Trophoblast cell (in vitro differentiated cells and primary cell): ENCODE measurements around the gene CLEC16A. TPM values are rescaled to one million over a fixed set of nuclear protein-coding genes. Genes with fewer than 3 reads are reported as not detected.

Experiments used
- DNase-seq, 2 donors: peaks; one replicate each; pipeline ENCODE4 v3.0.0-alpha.2; 2016
- H2AFZ ChIP-seq: 2 replicates; pipeline ENCODE4 v1.6.1; 2013; ENCODE audit warnings: low read length, moderate library complexity, mild to moderate bottlenecking; ENCODE audit not compliant: insufficient read depth, poor library complexity
- H2AK5ac ChIP-seq: 2 replicates; pipeline ENCODE4 v1.6.1; 2013; ENCODE audit warnings: mild to moderate bottlenecking, low read length
- H2BK120ac ChIP-seq: 2 replicates; pipeline ENCODE4 v1.6.1; 2013; ENCODE audit warnings: low read length, mild to moderate bottlenecking, moderate library complexity; ENCODE audit not compliant: insufficient read depth, poor library complexity
- H2BK12ac ChIP-seq: 2 replicates; pipeline ENCODE4 v1.6.1; 2013; ENCODE audit warnings: mild to moderate bottlenecking, low read length, moderate library complexity
- H2BK5ac ChIP-seq: 2 replicates; pipeline ENCODE4 v1.6.1; 2013; ENCODE audit warnings: low read length, low read depth, moderate library complexity, mild to moderate bottlenecking; ENCODE audit not compliant: poor library complexity
- H3K14ac ChIP-seq: 2 replicates; pipeline ENCODE4 v1.6.1; 2013; ENCODE audit warnings: mild to moderate bottlenecking, low read length
- H3K18ac ChIP-seq: 2 replicates; pipeline ENCODE4 v1.6.1; 2013; ENCODE audit warnings: mild to moderate bottlenecking, low read length
- H3K23ac ChIP-seq: 2 replicates; pipeline ENCODE4 v1.6.1; 2013; ENCODE audit warnings: low read length
- H3K27ac ChIP-seq: 2 replicates; pipeline ENCODE4 v1.5.1; 2013; ENCODE audit warnings: low read depth, mild to moderate bottlenecking, inconsistent platforms, low read length, moderate library complexity
- H3K27me3 ChIP-seq: 2 replicates; pipeline ENCODE4 v1.6.1; 2013; ENCODE audit warnings: inconsistent platforms, mild to moderate bottlenecking, low read length, moderate library complexity; ENCODE audit not compliant: insufficient read depth
- H3K36me3 ChIP-seq, 2 experiments: 1 replicate in 1 of 2; 2 replicates in 1 of 2; pipeline ENCODE4 v1.6.1; 2013; ENCODE audit warnings: low read length in 2 of 2, mild to moderate bottlenecking in 2 of 2, moderate library complexity in 1 of 2; ENCODE audit not compliant: insufficient read depth in 2 of 2, control insufficient read depth in 1 of 2
- H3K4ac ChIP-seq: 2 replicates; pipeline ENCODE4 v1.6.1; 2013; ENCODE audit warnings: low read depth, mild to moderate bottlenecking, low read length, moderate library complexity
- H3K4me1 ChIP-seq, 2 experiments: 1 replicate in 1 of 2; 2 replicates in 1 of 2; pipeline ENCODE4 v1.6.1; 2013; ENCODE audit warnings: low read length in 2 of 2, mild to moderate bottlenecking in 2 of 2, moderate library complexity in 1 of 2; ENCODE audit not compliant: insufficient read depth in 2 of 2, control insufficient read depth in 1 of 2
- H3K4me2 ChIP-seq: 2 replicates; pipeline ENCODE4 v1.6.1; 2013; ENCODE audit warnings: inconsistent platforms, mild to moderate bottlenecking, low read length, moderate library complexity
- H3K4me3 ChIP-seq: 2 replicates; pipeline ENCODE4 v1.5.1; 2013; ENCODE audit warnings: mild to moderate bottlenecking, low read depth, low read length, inconsistent platforms
- H3K79me1 ChIP-seq: one replicate; pipeline ENCODE4 v1.6.1; 2013; ENCODE audit warnings: low read length
- H3K79me2 ChIP-seq: 2 replicates; pipeline ENCODE4 v1.6.1; 2013; ENCODE audit warnings: low read length, mild to moderate bottlenecking; ENCODE audit not compliant: control insufficient read depth, insufficient read depth, poor library complexity
- H3K9ac ChIP-seq: 2 replicates; pipeline ENCODE4 v1.6.1; 2013; ENCODE audit warnings: mild to moderate bottlenecking, low read length
- H3K9me3 ChIP-seq: 2 replicates; pipeline ENCODE4 v1.6.1; 2013; ENCODE audit warnings: low read depth, mild to moderate bottlenecking, control low read depth, inconsistent platforms, low read length; ENCODE audit not compliant: insufficient read depth
- H4K12ac ChIP-seq: 2 replicates; pipeline ENCODE4 v1.6.1; 2013; ENCODE audit warnings: low read depth, mild to moderate bottlenecking, low read length, moderate library complexity
- H4K8ac ChIP-seq: 2 replicates; pipeline ENCODE4 v1.6.1; 2013; ENCODE audit warnings: low read depth, mild to moderate bottlenecking, low read length, moderate library complexity
- H4K91ac ChIP-seq: one replicate; pipeline ENCODE4 v1.6.1; 2013; ENCODE audit warnings: low read depth, mild to moderate bottlenecking, low read length, moderate library complexity
- WGBS: extraction: QIAGEN DNeasy Blood & Tissue Kit; methylation state at CpG from one replicate; pipeline ENCODE4 v1.1.7; 2013; ENCODE audit warnings: missing lambda C conversion rate; ENCODE audit not compliant: insufficient read length, insufficient coverage; ENCODE audit errors: extremely low coverage; 5-methylcytosine and 5-hydroxymethylcytosine counted together
- polyA plus RNA-seq: library from polyadenylated mRNA; stranded (reverse); fragments of 200-250 nt; gene quantifications from 2 replicates; pipeline ENCODE4 v1.2.3, GENCODE V29; 2013

Gene CLEC16A
- 12.0 and 12.1 TPM in 2 replicates for polyA plus RNA-seq

GRCh38 chr16:10944249-10945064 is at the start of gene CLEC16A:
Gene CLEC16A (plus strand): TSS chr16:10944564. CDS start chr16:10944718, 154 bp downstream.
- Histone ChIP-seq H4K8ac (peak within 1 kb of the TSS; percentile 71), H3K79me1 (peaks cover 7% of the 10 kb centered on the region), H3K4me2 (peak within 1 kb of the TSS; percentile 62), H3K79me2 (peaks cover 16% of the 10 kb centered on the region), H3K27me3 (no peaks in the 10 kb centered on the region), H2AFZ (peak within 1 kb of the TSS; percentile 51), H3K4me3 (peak within 1 kb of the TSS; percentile 99), H3K14ac (peak within 1 kb of the TSS; percentile 81), H3K23ac (no peak within 1 kb of the TSS), H3K18ac (peak within 1 kb of the TSS; percentile 55), H2BK12ac (no peak within 1 kb of the TSS), H4K91ac (no peak within 1 kb of the TSS), H3K36me3 (peaks cover 0 to 2% of the 10 kb centered on the region in 2 experiments), H3K9ac (peak within 1 kb of the TSS; percentile 74), H2BK120ac (peak within 1 kb of the TSS; percentile 29), H4K12ac (peak within 1 kb of the TSS; percentile 11), H3K27ac (no peak within 1 kb of the TSS), H3K9me3 (no peaks in the 10 kb centered on the region), H3K4ac (peak within 1 kb of the TSS; percentile 44), H3K4me1 (peaks cover 27 to 36% of the 10 kb centered on the region in 2 experiments), H2AK5ac (no peak within 1 kb of the TSS), H2BK5ac (no peak within 1 kb of the TSS)
- DNase-seq: peak; percentile 97 to 99
- WGBS: no CpG with 5 or more reads among the region's 86 CpGs

GRCh38 chr16:10895053-10895946 is 49.1 kb upstream of the CLEC16A start:
- Histone ChIP-seq H2AFZ (no peak overlapping the region), H3K9me3 (no peaks in the 10 kb centered on the region), H3K27me3 (no peaks in the 10 kb centered on the region), H3K79me2 (no peaks in the 10 kb centered on the region), H4K8ac (no peak overlapping the region), H3K79me1 (no peaks in the 10 kb centered on the region), H3K9ac (no peak overlapping the region), H2BK12ac (no peak overlapping the region), H3K18ac (no peak overlapping the region), H3K4ac (no peak overlapping the region), H3K36me3 (no peaks in the 10 kb centered on the region), H3K27ac (no peak overlapping the region), H4K12ac (no peak overlapping the region), H3K4me2 (no peak overlapping the region), H3K23ac (no peak overlapping the region), H3K14ac (no peak overlapping the region), H4K91ac (no peak overlapping the region), H2AK5ac (no peak overlapping the region), H2BK120ac (no peak overlapping the region), H3K4me3 (no peak overlapping the region), H2BK5ac (no peak overlapping the region), H3K4me1 (no peaks in the 10 kb centered on the region)
- WGBS: no CpG with 5 or more reads among the region's 17 CpGs
- DNase-seq: peak in 1 of 2 donors; percentile 66

- no peak overlapping the region for H2AFZ ChIP-seq
- H3K9ac ChIP-seq: no peak overlapping the region
- H3K9me3 ChIP-seq: no peaks in the 10 kb centered on the region
- no peak overlapping the region for H3K4me2 ChIP-seq
- no peak overlapping the region for H4K8ac ChIP-seq
- H3K79me2 ChIP-seq: no peaks in the 10 kb centered on the region
- H3K36me3 ChIP-seq: no peaks in the 10 kb centered on the region
- no peak overlapping the region for H2AK5ac ChIP-seq
- no peak overlapping the region for H3K4ac ChIP-seq
- H3K79me1 ChIP-seq: no peaks in the 10 kb centered on the region
- H3K4me3 ChIP-seq: no peak overlapping the region
- no peak overlapping the region for H2BK120ac ChIP-seq
- WGBS: no CpG with 5 or more reads among the region's 3 CpGs
- no peak overlapping the region for H2BK5ac ChIP-seq
- no peaks in the 10 kb centered on the region for H3K4me1 ChIP-seq
- H3K27me3 ChIP-seq: no peaks in the 10 kb centered on the region
- H3K14ac ChIP-seq: no peak overlapping the region
- H2BK12ac ChIP-seq: no peak overlapping the region
- DNase-seq: no peak
- no peak overlapping the region for H3K23ac ChIP-seq
- no peak overlapping the region for H4K91ac ChIP-seq
- H3K18ac ChIP-seq: no peak overlapping the region
- no peak overlapping the region for H4K12ac ChIP-seq
- H3K27ac ChIP-seq: no peak overlapping the region
Observed at GRCh38 chr16:10896165-10896564, 48.2 kb upstream of the CLEC16A start.

GRCh38 chr16:10896723-10897122 is 47.6 kb upstream of the CLEC16A start:
- Histone ChIP-seq H3K36me3 (no peaks in the 10 kb centered on the region), H3K79me1 (no peaks in the 10 kb centered on the region), H4K8ac (no peak overlapping the region), H3K79me2 (no peaks in the 10 kb centered on the region), H4K91ac (no peak overlapping the region), H3K27ac (no peak overlapping the region), H2BK120ac (no peak overlapping the region), H3K4me2 (no peak overlapping the region), H3K4ac (no peak overlapping the region), H4K12ac (no peak overlapping the region), H3K4me1 (no peaks in the 10 kb centered on the region), H3K14ac (no peak overlapping the region), H3K9me3 (no peaks in the 10 kb centered on the region), H3K4me3 (no peak overlapping the region), H2AK5ac (no peak overlapping the region), H3K18ac (no peak overlapping the region), H3K9ac (no peak overlapping the region), H3K23ac (no peak overlapping the region), H2AFZ (no peak overlapping the region), H3K27me3 (no peaks in the 10 kb centered on the region), H2BK5ac (no peak overlapping the region), H2BK12ac (no peak overlapping the region)
- WGBS: no CpG with 5 or more reads among the region's 2 CpGs
- no peak for DNase-seq
